Measurements from ENCODE around the gene ACIN1. TPM values are rescaled to one million over a fixed set of nuclear protein-coding genes. Genes with fewer than 3 reads are reported as not detected.
A peak's percentile ranks its signal among the peaks of the same experiment; 100 is the strongest.

The ACIN1 gene
- total and polyA plus RNA-seq, 2 of the 13 experiments (the other 11 are each of a cell fraction or from before 2014, with no cell fraction given) = 165 to 183 TPM

- TF ChIP-seq CC2D1A (CRISPR knock-in tag; IDR thresholded peaks at IDR 0.05) (peak; percentile 98), SMARCE1 (IDR thresholded peaks at IDR 0.05; ENCODE audit: borderline replicate concordance) (no peak), ZNF546 (CRISPR knock-in tag; conservative IDR thresholded peaks at IDR 0.05) (no peak), ZNF263 (CRISPR knock-in tag; IDR thresholded peaks at IDR 0.05) (no peak), ISX (CRISPR knock-in tag; conservative IDR thresholded peaks at IDR 0.05) (no peak), ZBTB42 (CRISPR knock-in tag; IDR thresholded peaks at IDR 0.05) (0 out of 2 replicates have a peak, but pooled peaks have one; percentile 40), MED1 (CRISPR knock-in tag; IDR thresholded peaks at IDR 0.05) (peak; percentile 17; the same call in 1 of the 2 replicates), NR3C1 (CRISPR knock-in tag; IDR thresholded peaks at IDR 0.05) (no peak), RNF2 (conservative IDR thresholded peaks at IDR 0.05; ENCODE audit: low read depth) (no peak), PCBP2 (optimal IDR thresholded peaks at IDR 0.05; ENCODE audit: low read depth, low read length, poor library complexity, severe bottlenecking) (peak; percentile 80), ZBTB7B (CRISPR knock-in tag; IDR thresholded peaks at IDR 0.05) (peak; percentile 79), FOXA1 (IDR thresholded peaks at IDR 0.05) (peak; percentile 10; the same call in 1 of the 2 replicates), FOXA1 (CRISPR knock-in tag; IDR thresholded peaks at IDR 0.05) (no peak), MED8 (CRISPR knock-in tag; IDR thresholded peaks at IDR 0.05; ENCODE audit: insufficient replicate concordance) (no peak), ZNF746 (CRISPR knock-in tag; IDR thresholded peaks at IDR 0.05) (0 out of 2 replicates have a peak, but pooled peaks have one; percentile 5), ZNF282 (IDR thresholded peaks at IDR 0.05; ENCODE audit: partially characterized antibody) (peak; percentile 33), NFKB2 (CRISPR knock-in tag; IDR thresholded peaks at IDR 0.05; ENCODE audit: borderline replicate concordance) (no peak), ZBTB25 (CRISPR knock-in tag; IDR thresholded peaks at IDR 0.05) (no peak), KLF13 (CRISPR knock-in tag; IDR thresholded peaks at IDR 0.05) (no peak), IRF1 (CRISPR knock-in tag; IDR thresholded peaks at IDR 0.05; ENCODE audit: low read depth) (no peak), HOMEZ (CRISPR knock-in tag; IDR thresholded peaks at IDR 0.05; ENCODE audit: low read depth) (no peak), PLSCR1 (CRISPR knock-in tag; IDR thresholded peaks at IDR 0.05; ENCODE audit: borderline replicate concordance) (no peak), PRPF4 (IDR thresholded peaks at IDR 0.05; ENCODE audit: low read depth, low read length, poor library complexity, severe bottlenecking) (peak; percentile 49), BRCA1 (CRISPR knock-in tag; IDR thresholded peaks at IDR 0.05) (no peak; the same call in 1 of the 2 replicates)
- TF ChIP-seq, protein P1, sequence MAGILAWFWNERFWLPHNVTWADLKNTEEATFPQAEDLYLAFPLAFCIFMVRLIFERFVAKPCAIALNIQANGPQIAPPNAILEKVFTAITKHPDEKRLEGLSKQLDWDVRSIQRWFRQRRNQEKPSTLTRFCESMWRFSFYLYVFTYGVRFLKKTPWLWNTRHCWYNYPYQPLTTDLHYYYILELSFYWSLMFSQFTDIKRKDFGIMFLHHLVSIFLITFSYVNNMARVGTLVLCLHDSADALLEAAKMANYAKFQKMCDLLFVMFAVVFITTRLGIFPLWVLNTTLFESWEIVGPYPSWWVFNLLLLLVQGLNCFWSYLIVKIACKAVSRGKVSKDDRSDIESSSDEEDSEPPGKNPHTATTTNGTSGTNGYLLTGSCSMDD (CRISPR knock-in tag; IDR thresholded peaks at IDR 0.05) = no peak
- TF ChIP-seq, protein P2, sequence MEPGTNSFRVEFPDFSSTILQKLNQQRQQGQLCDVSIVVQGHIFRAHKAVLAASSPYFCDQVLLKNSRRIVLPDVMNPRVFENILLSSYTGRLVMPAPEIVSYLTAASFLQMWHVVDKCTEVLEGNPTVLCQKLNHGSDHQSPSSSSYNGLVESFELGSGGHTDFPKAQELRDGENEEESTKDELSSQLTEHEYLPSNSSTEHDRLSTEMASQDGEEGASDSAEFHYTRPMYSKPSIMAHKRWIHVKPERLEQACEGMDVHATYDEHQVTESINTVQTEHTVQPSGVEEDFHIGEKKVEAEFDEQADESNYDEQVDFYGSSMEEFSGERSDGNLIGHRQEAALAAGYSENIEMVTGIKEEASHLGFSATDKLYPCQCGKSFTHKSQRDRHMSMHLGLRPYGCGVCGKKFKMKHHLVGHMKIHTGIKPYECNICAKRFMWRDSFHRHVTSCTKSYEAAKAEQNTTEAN (CRISPR knock-in tag; conservative IDR thresholded peaks at IDR 0.05) = 0 out of 2 replicates have a peak, but pooled peaks have one; percentile 12
Observed at GRCh38 chr14:23093991-23094665, 808 bp downstream of the ACIN1 start (continued).

All from HepG2 (cell line).